GM21576 (cell line): ENCODE results near the gene TOPAZ1.
"Not testable (repeated sequence)": the region's sequence is repeated elsewhere in the genome, so short reads cannot be mapped to it uniquely, and the experiment has no call there.

Source experiments
- ATAC-seq: cut with Tn5 transposase; IDR thresholded peaks from one replicate; pipeline ENCODE4 v1.9.1; 2021; ENCODE audit warnings: mild to moderate bottlenecking, moderate library complexity; ENCODE audit not compliant: unreplicated experiment

Gene TOPAZ1

GRCh38 chr3:44329946-44330345 lies 88.3 kb downstream of the TOPAZ1 start:
- ATAC-seq: no peak

- no peak for ATAC-seq
These were observed 88.8 kb downstream of the TOPAZ1 start for GRCh38 chr3:44330444-44330843.

- no peak for ATAC-seq
These were observed 92.6 kb downstream of the TOPAZ1 start for GRCh38 chr3:44334326-44334725.

- ATAC-seq: no peak
These were observed 95.6 kb downstream of the TOPAZ1 start for GRCh38 chr3:44337248-44337785.

- peak; percentile 93 for ATAC-seq
These were observed 96.5 kb downstream of the TOPAZ1 start, which contains the start of gene TCAIM for GRCh38 chr3:44338010-44338827. Gene TCAIM (plus strand): TSS chr3:44338766. CDS start chr3:44354783, 16,017 bp downstream.

- ATAC-seq: no peak
These were observed 97.1 kb downstream of the TOPAZ1 start for GRCh38 chr3:44338828-44339127.

- no peak for ATAC-seq
These were observed 97.7 kb downstream of the TOPAZ1 start for GRCh38 chr3:44339181-44340057.

GRCh38 chr3:44340058-44340395 lies 98.3 kb downstream of the TOPAZ1 start:
- ATAC-seq: no peak

- ATAC-seq: no peak
These were observed 100.6 kb downstream of the TOPAZ1 start for GRCh38 chr3:44342176-44342790.

GRCh38 chr3:44343421-44343820 lies 101.7 kb downstream of the TOPAZ1 start:
- ATAC-seq: no peak

GRCh38 chr3:44346590-44346989 lies 104.9 kb downstream of the TOPAZ1 start:
- ATAC-seq: not testable (repeated sequence)

- no peak for ATAC-seq
These were observed 107.3 kb downstream of the TOPAZ1 start for GRCh38 chr3:44348993-44349392.

- ATAC-seq: no peak
These were observed 111.8 kb downstream of the TOPAZ1 start for GRCh38 chr3:44353355-44353924.

- no peak for ATAC-seq
These were observed 113.8 kb downstream of the TOPAZ1 start for GRCh38 chr3:44355362-44356033.

- ATAC-seq: no peak
These were observed 117.6 kb downstream of the TOPAZ1 start for GRCh38 chr3:44359146-44359751.

GRCh38 chr3:44363591-44363990 lies 121.9 kb downstream of the TOPAZ1 start:
- no peak for ATAC-seq

GRCh38 chr3:44365952-44366351 lies 124.3 kb downstream of the TOPAZ1 start:
- no peak for ATAC-seq

- no peak for ATAC-seq
These were observed 133.8 kb downstream of the TOPAZ1 start for GRCh38 chr3:44375450-44375849.
